GM21528 (cell line): ENCODE results near the gene ZSCAN21.

ENCODE experiments used
- ATAC-seq: cut with Tn5 transposase; IDR thresholded peaks from one replicate; pipeline ENCODE4 v1.9.1; 2021; ENCODE audit warnings: mild to moderate bottlenecking, moderate library complexity; ENCODE audit not compliant: unreplicated experiment, low FRiP score

Gene ZSCAN21

GRCh38 chr7:100072462-100072861, 22.9 kb downstream of the ZSCAN21 start:
- no peak for ATAC-seq

GRCh38 chr7:100074841-100075240, 25.3 kb downstream of the ZSCAN21 start:
- no peak for ATAC-seq

GRCh38 chr7:100075418-100075817, 25.8 kb downstream of the ZSCAN21 start:
- no peak for ATAC-seq

GRCh38 chr7:100077205-100077604, 27.6 kb downstream of the ZSCAN21 start:
- ATAC-seq, result no peak

GRCh38 chr7:100079024-100079560, 29.5 kb downstream of the ZSCAN21 start:
- no peak for ATAC-seq

GRCh38 chr7:100080907-100081534, 31.4 kb downstream of the ZSCAN21 start:
- peak; percentile 20 for ATAC-seq

GRCh38 chr7:100081535-100082102, 32.0 kb downstream of the ZSCAN21 start, which contains the start of gene ZNF3:
TSS of gene ZNF3 (minus strand) at chr7:100081723. CDS start at chr7:100077357, 4,366 bp downstream.
- ATAC-seq, result peak; percentile 76

GRCh38 chr7:100082978-100083377, 33.4 kb downstream of the ZSCAN21 start:
- no peak for ATAC-seq

GRCh38 chr7:100085515-100085914, 35.9 kb downstream of the ZSCAN21 start:
- no peak for ATAC-seq

GRCh38 chr7:100087055-100087750, 37.6 kb downstream of the ZSCAN21 start:
- ATAC-seq, result no peak

GRCh38 chr7:100088095-100088620, 38.6 kb downstream of the ZSCAN21 start:
- ATAC-seq, result no peak

- no peak for ATAC-seq
These were observed 39.3 kb downstream of the ZSCAN21 start, which contains the start of gene COPS6 for GRCh38 chr7:100088621-100089457. TSS of gene COPS6 (plus strand) at chr7:100088969. CDS start at chr7:100088991, 22 bp downstream.

- ATAC-seq, result no peak
These were observed 40.1 kb downstream of the ZSCAN21 start for GRCh38 chr7:100089458-100090196.

- ATAC-seq, result no peak
These were observed 41.2 kb downstream of the ZSCAN21 start for GRCh38 chr7:100090527-100091410.

- no peak for ATAC-seq
These were observed 42.0 kb downstream of the ZSCAN21 start for GRCh38 chr7:100091411-100092181.

GRCh38 chr7:100093054-100093453, 43.5 kb downstream of the ZSCAN21 start:
- no peak for ATAC-seq

GRCh38 chr7:100093498-100093897, 43.9 kb downstream of the ZSCAN21 start:
- no peak for ATAC-seq
